Measurements from ENCODE around the gene RPS6KA2. TPM values are rescaled to one million over a fixed set of nuclear protein-coding genes. Genes with fewer than 3 reads are reported as not detected.

The RPS6KA2 gene
- total and polyA plus RNA-seq, 2 donors (not counting 1 experiment from before 2014, with no cell fraction given): 2.2 to 16.0 TPM

DNA sequence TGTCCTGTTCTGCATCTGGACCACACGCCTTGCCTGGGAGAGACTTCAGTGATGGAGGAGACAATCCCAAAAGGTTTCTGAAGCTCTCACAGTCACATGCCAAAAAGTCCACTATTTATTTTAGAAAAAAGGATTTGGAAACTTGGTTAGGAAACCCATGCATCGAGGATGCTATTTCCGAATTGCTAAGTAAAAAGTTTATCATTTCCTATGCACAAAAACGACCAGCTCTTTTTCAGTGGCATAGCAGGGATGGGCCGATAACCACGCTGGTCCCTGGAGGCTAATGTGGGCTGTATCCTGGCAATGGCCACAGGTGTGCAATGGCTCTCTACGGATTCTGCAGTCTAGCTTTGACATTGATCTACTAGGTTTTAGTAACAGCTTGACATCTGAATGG lies 74.5 kb downstream of the RPS6KA2 start:
- H3K4me3 Mint-ChIP-seq: no peak overlapping the region
- Histone ChIP-seq H3K27ac (ENCODE audit: low read length in 2 of 2) (no peak overlapping the region), H3K9me3 (ENCODE audit: control extremely low read depth in 1 of 3, control insufficient read depth in 2 of 3, insufficient read depth in 1 of 3, low read length in 2 of 3) (no peaks in the 10 kb centered on the region), H3K27me3 (replicated peaks in 1 of 4; ENCODE audit: control extremely low read depth in 1 of 4, control insufficient read depth in 3 of 4, insufficient read depth in 4 of 4, low read length in 3 of 4) (no peaks in the 10 kb centered on the region), H3K36me3 (replicated peaks in 1 of 2; ENCODE audit: control extremely low read depth in 1 of 2, control insufficient read depth in 1 of 2, extremely low read depth in 1 of 2, insufficient read depth in 2 of 2, low read length in 1 of 2) (no peaks in the 10 kb centered on the region), H4K20me1 (ENCODE audit: control insufficient read depth, insufficient read depth, low read length, poor library complexity, severe bottlenecking) (no peaks in the 10 kb centered on the region), H2AFZ (ENCODE audit: insufficient read depth, low read depth, low read length, poor library complexity, severe bottlenecking) (no peak overlapping the region), H3K4me2 (replicated peaks; ENCODE audit: low read depth, low read length, poor library complexity, severe bottlenecking) (no peak overlapping the region), H3K79me2 (ENCODE audit: control insufficient read depth, insufficient read depth, low read length) (peaks cover 3% of the 10 kb centered on the region), H3K4me3 (ENCODE audit: control extremely low read depth in 1 of 5, extremely low read depth in 1 of 5, insufficient read depth in 1 of 5, low read depth in 2 of 5, low read length in 4 of 5) (no peak overlapping the region), H3K4me1 (ENCODE audit: control insufficient read depth in 2 of 2, insufficient read depth in 2 of 2, low read length in 2 of 2) (peaks cover 0 to 6% of the 10 kb centered on the region in 2 donors), H3K9ac (ENCODE audit: low read length) (no peak overlapping the region)
- no peak overlapping the region for H3K27ac Mint-ChIP-seq
- intact Hi-C loops (cut with micrococcal nuclease): no loop called here
- H3K4me1 Mint-ChIP-seq: peaks cover 5% of the 10 kb centered on the region
- WGBS (ENCODE audit: insufficient coverage): 82% methylated on average over 5 of the region's 7 CpGs
- ATAC-seq (ENCODE audit: low read depth): no peak
- ChIA-PET CTCF (no interaction called here), POLR2A (no interaction called here)
- no peak for DNase-seq
- H3K9me3 Mint-ChIP-seq (ENCODE audit: insufficient read depth): no peaks in the 10 kb centered on the region
- peaks cover 17% of the 10 kb centered on the region for H3K27me3 Mint-ChIP-seq
- no peak for TF ChIP-seq EZH2 (IDR thresholded peaks at IDR 0.05; ENCODE audit: borderline replicate concordance, insufficient read depth, low read depth, low read length, poor library complexity, severe bottlenecking)
- TF ChIP-seq, protein P1, sequence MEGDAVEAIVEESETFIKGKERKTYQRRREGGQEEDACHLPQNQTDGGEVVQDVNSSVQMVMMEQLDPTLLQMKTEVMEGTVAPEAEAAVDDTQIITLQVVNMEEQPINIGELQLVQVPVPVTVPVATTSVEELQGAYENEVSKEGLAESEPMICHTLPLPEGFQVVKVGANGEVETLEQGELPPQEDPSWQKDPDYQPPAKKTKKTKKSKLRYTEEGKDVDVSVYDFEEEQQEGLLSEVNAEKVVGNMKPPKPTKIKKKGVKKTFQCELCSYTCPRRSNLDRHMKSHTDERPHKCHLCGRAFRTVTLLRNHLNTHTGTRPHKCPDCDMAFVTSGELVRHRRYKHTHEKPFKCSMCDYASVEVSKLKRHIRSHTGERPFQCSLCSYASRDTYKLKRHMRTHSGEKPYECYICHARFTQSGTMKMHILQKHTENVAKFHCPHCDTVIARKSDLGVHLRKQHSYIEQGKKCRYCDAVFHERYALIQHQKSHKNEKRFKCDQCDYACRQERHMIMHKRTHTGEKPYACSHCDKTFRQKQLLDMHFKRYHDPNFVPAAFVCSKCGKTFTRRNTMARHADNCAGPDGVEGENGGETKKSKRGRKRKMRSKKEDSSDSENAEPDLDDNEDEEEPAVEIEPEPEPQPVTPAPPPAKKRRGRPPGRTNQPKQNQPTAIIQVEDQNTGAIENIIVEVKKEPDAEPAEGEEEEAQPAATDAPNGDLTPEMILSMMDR (IDR thresholded peaks at IDR 0.05): no peak

DNA sequence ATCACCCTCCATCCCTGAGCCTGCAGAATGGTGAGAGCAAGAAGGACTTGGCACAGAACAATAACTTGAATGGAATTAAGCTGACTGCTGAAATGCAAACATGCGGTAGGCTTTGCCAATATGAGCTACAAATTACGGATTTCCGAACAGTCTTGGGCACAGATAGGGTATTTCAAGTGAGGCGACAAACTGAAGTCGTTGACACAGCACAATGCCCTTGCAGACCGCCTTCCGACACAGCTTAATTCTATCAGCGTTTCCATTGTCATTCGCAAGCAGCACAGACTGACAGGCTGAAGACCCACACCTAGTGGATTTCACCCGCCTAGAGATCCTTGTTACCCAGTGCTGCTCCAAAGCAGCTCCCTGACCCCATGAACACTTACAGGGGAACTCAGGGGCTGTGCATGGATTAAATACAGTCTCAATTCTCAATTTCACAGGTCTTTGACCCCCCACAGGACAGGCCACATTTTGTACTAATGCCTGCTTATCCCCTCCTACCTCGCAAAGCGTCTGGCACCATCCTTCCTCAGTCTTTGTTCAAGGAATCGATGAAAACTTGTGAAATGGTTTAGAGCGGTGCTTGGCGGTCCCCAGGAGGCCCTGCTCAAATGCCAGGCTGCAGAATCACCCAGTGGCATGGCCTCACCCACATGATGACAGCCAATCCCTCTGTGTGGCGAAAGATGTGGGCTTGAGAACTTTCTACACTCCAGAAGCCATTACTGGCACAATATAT lies 75.1 kb downstream of the RPS6KA2 start:
- Histone ChIP-seq H2AFZ (ENCODE audit: insufficient read depth, low read depth, low read length, poor library complexity, severe bottlenecking) (no peak overlapping the region), H3K27ac (ENCODE audit: low read length in 2 of 2) (no peak overlapping the region), H3K36me3 (replicated peaks in 1 of 2; ENCODE audit: control extremely low read depth in 1 of 2, control insufficient read depth in 1 of 2, extremely low read depth in 1 of 2, insufficient read depth in 2 of 2, low read length in 1 of 2) (no peaks in the 10 kb centered on the region), H3K4me3 (ENCODE audit: control extremely low read depth in 1 of 5, extremely low read depth in 1 of 5, insufficient read depth in 1 of 5, low read depth in 2 of 5, low read length in 4 of 5) (no peak overlapping the region), H3K4me2 (replicated peaks; ENCODE audit: low read depth, low read length, poor library complexity, severe bottlenecking) (no peak overlapping the region), H4K20me1 (ENCODE audit: control insufficient read depth, insufficient read depth, low read length, poor library complexity, severe bottlenecking) (no peaks in the 10 kb centered on the region), H3K9ac (ENCODE audit: low read length) (no peak overlapping the region), H3K9me3 (ENCODE audit: control extremely low read depth in 1 of 3, control insufficient read depth in 2 of 3, insufficient read depth in 1 of 3, low read length in 2 of 3) (no peaks in the 10 kb centered on the region), H3K4me1 (ENCODE audit: control insufficient read depth in 2 of 2, insufficient read depth in 2 of 2, low read length in 2 of 2) (peaks cover 0 to 2% of the 10 kb centered on the region in 2 donors), H3K27me3 (replicated peaks in 1 of 4; ENCODE audit: control extremely low read depth in 1 of 4, control insufficient read depth in 3 of 4, insufficient read depth in 4 of 4, low read length in 3 of 4) (no peaks in the 10 kb centered on the region), H3K79me2 (ENCODE audit: control insufficient read depth, insufficient read depth, low read length) (peaks cover 3% of the 10 kb centered on the region)
- Mint-ChIP-seq H3K9me3 (ENCODE audit: insufficient read depth) (no peaks in the 10 kb centered on the region), H3K4me3 (no peak overlapping the region), H3K27me3 (peaks cover 12% of the 10 kb centered on the region), H3K4me1 (peaks cover 4% of the 10 kb centered on the region), H3K27ac (no peak overlapping the region)
- ChIA-PET POLR2A (no interaction called here), CTCF (no interaction called here)
- TF ChIP-seq, protein P1 (IDR thresholded peaks at IDR 0.05): no peak
- no peak for TF ChIP-seq EZH2 (IDR thresholded peaks at IDR 0.05; ENCODE audit: borderline replicate concordance, insufficient read depth, low read depth, low read length, poor library complexity, severe bottlenecking)
- ATAC-seq (ENCODE audit: low read depth) (no peak), DNase-seq (no peak)
- 97% methylated on average over 14 of the region's 16 CpGs for WGBS (ENCODE audit: insufficient coverage)
- intact Hi-C loops (cut with micrococcal nuclease): no loop called here

All from B cell (primary cell).